Osteocyte (in vitro differentiated cells): ENCODE measurements around the gene AP3S1. TPM values are rescaled to one million over a fixed set of nuclear protein-coding genes. Genes with fewer than 3 reads are reported as not detected.

Experiments
- DNase-seq: peaks from one replicate; pipeline ENCODE4 v3.0.0; 2021; ENCODE audit warnings: mixed read lengths; ENCODE audit not compliant: unreplicated experiment; ENCODE audit errors: extremely low spot score
- H3K27ac Mint-ChIP-seq: one replicate; pipeline ENCODE4 v1.8.0; 2021; ENCODE audit warnings: mild to moderate bottlenecking, mixed read lengths; ENCODE audit not compliant: unreplicated experiment
- H3K27me3 Mint-ChIP-seq: one replicate; pipeline ENCODE4 v1.8.0; 2021; ENCODE audit warnings: mixed read lengths; ENCODE audit not compliant: unreplicated experiment
- H3K36me3 Mint-ChIP-seq: one replicate; pipeline ENCODE4 v1.8.0; 2021; ENCODE audit warnings: mixed read lengths; ENCODE audit not compliant: unreplicated experiment
- H3K4me1 Mint-ChIP-seq: one replicate; pipeline ENCODE4 v1.8.0; 2021; ENCODE audit warnings: mixed read lengths; ENCODE audit not compliant: unreplicated experiment
- H3K4me3 Mint-ChIP-seq: one replicate; pipeline ENCODE4 v1.8.0; 2021; ENCODE audit warnings: mild to moderate bottlenecking, moderate library complexity, mixed read lengths; ENCODE audit not compliant: unreplicated experiment
- H3K9me3 Mint-ChIP-seq: one replicate; pipeline ENCODE4 v1.8.0; 2021; ENCODE audit warnings: mixed read lengths; ENCODE audit not compliant: unreplicated experiment
- total RNA-seq: library from RNA; stranded (reverse); gene quantifications from 2 replicates; pipeline ENCODE4 v1.2.1, GENCODE V29; 2021
- TF ChIP-seq, protein P1 (sequence below): fragments of 200-600 bp; sonication (generic); IDR thresholded peaks from 2 replicates; pipeline ENCODE4 v1.5.0; 2021; ENCODE audit warnings: antibody characterized with exemption, mild to moderate bottlenecking, moderate library complexity

The AP3S1 gene
- total RNA-seq, 1 donor from 2014 or later, result 102 TPM

DNA sequence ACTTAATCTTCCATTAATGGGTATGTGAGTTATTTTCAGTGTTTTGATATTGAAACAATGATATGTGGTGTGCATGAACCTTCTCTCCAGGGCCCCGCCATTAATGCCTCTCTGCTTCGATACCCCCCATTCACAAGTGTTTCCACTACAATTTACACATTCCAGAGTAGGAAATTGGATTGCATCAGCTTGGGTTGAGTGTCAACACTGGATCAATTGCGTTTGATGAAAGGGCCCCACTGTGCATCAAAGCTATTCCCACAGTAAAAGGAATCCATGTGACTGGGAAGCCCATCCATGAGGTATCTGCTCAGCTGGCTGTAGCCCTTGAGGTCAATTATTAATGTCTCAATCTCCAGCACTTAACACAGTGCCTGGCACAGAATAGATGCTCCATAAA lies 102.8 kb downstream of the AP3S1 start:
- no peak for DNase-seq
- TF ChIP-seq, protein P1, sequence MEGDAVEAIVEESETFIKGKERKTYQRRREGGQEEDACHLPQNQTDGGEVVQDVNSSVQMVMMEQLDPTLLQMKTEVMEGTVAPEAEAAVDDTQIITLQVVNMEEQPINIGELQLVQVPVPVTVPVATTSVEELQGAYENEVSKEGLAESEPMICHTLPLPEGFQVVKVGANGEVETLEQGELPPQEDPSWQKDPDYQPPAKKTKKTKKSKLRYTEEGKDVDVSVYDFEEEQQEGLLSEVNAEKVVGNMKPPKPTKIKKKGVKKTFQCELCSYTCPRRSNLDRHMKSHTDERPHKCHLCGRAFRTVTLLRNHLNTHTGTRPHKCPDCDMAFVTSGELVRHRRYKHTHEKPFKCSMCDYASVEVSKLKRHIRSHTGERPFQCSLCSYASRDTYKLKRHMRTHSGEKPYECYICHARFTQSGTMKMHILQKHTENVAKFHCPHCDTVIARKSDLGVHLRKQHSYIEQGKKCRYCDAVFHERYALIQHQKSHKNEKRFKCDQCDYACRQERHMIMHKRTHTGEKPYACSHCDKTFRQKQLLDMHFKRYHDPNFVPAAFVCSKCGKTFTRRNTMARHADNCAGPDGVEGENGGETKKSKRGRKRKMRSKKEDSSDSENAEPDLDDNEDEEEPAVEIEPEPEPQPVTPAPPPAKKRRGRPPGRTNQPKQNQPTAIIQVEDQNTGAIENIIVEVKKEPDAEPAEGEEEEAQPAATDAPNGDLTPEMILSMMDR, result no peak
- H3K27ac Mint-ChIP-seq, result no peak overlapping the region
- H3K36me3 Mint-ChIP-seq, result no peaks in the 10 kb centered on the region
- no peaks in the 10 kb centered on the region for H3K9me3 Mint-ChIP-seq
- no peak overlapping the region for H3K4me3 Mint-ChIP-seq
- no peaks in the 10 kb centered on the region for H3K27me3 Mint-ChIP-seq
- peaks cover 12% of the 10 kb centered on the region for H3K4me1 Mint-ChIP-seq

DNA sequence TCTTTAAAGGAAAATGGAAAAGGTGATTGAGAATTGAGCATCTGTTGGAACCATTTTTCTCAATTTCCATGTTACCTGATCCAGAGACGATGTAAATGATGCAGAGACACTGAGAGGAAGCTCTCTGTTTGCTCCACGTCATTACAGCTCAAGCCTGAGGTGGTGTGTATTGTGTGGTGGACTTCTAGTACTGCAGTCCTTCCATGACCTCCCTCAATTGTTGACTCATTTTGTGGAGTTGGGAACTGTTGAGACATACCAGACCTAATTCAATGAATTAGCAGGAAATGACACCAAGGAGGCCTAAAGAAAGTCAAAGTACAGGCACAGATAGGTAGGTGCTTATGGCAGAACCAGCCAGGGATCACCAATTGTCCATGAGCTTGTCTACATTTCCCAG lies 104.9 kb downstream of the AP3S1 start:
- Mint-ChIP-seq H3K27ac (no peak overlapping the region), H3K4me3 (no peak overlapping the region), H3K9me3 (no peaks in the 10 kb centered on the region), H3K4me1 (peaks cover 3% of the 10 kb centered on the region), H3K36me3 (no peaks in the 10 kb centered on the region), H3K27me3 (no peaks in the 10 kb centered on the region)
- no peak for DNase-seq
- TF ChIP-seq, protein P1, result no peak

DNA sequence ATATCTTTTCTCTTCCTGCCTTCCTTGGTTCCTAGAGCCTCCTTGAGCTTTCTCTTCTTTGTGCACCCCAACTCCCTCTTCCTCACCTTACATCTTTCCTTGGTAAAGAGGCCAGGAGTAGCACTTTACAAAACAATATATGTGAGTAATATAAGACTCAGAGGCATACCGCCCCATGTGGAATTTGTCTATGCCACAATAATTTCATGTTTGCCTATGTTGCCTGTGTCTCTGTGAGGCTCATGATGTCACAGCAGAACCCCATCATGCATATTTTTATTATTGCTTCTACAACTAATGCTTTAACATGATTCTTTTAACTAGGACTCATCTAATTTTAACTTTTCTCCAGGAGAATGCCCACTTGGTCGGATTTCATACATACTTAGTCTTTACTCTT lies 105.5 kb downstream of the AP3S1 start:
- H3K27me3 Mint-ChIP-seq, result no peaks in the 10 kb centered on the region
- H3K27ac Mint-ChIP-seq, result no peak overlapping the region
- peaks cover 3% of the 10 kb centered on the region for H3K4me1 Mint-ChIP-seq
- no peak overlapping the region for H3K4me3 Mint-ChIP-seq
- TF ChIP-seq, protein P1, result no peak
- H3K36me3 Mint-ChIP-seq, result no peaks in the 10 kb centered on the region
- H3K9me3 Mint-ChIP-seq, result no peaks in the 10 kb centered on the region
- DNase-seq, result no peak

DNA sequence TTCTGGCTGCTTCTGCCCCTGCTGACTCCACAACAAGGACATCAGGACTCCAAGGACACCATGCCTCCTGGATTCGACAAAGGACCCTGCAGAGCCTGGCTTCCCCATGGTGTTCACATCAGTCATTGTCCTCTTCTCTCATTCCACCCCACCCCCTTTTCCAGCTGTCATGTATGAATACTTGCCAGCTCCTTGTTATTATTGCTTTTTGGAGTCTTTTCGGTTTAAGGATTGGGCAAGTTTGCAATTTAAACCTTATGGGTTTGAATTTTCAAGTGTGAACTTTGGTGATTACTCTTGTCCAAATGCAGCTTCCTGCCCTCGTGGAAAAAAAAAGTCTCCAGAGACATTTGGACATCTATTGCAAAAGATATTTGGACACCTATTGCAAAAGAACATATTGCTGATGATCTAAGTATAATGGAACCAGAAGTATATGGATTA lies 106.4 kb downstream of the AP3S1 start:
- no peak for DNase-seq
- no peaks in the 10 kb centered on the region for H3K36me3 Mint-ChIP-seq
- no peaks in the 10 kb centered on the region for H3K27me3 Mint-ChIP-seq
- TF ChIP-seq, protein P1, result no peak
- no peaks in the 10 kb centered on the region for H3K9me3 Mint-ChIP-seq
- H3K27ac Mint-ChIP-seq, result no peak overlapping the region
- no peak overlapping the region for H3K4me3 Mint-ChIP-seq
- H3K4me1 Mint-ChIP-seq, result peaks cover 3% of the 10 kb centered on the region

DNA sequence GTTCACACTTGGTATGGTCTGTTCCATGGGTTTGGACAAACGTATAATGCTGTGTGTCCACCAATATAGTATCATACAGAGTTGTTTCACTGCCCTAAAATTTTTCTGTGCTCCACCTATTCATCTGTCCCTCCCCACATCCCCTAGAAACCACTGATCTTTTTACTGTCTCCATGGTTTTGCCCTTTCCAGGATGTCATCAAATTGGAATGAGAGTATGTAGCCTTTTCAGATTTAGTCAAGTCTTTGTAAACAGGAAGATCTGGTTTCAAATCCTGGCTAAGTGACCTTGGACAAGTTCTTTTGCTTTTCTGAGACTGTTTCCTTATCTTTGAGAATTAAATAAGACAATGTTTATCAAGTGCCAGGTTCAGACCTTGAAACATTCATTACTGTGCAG lies 107.4 kb downstream of the AP3S1 start:
- Mint-ChIP-seq H3K4me3 (no peak overlapping the region), H3K27me3 (no peaks in the 10 kb centered on the region), H3K4me1 (peaks cover 3% of the 10 kb centered on the region), H3K36me3 (no peaks in the 10 kb centered on the region), H3K27ac (no peak overlapping the region), H3K9me3 (no peaks in the 10 kb centered on the region)
- DNase-seq, result no peak
- TF ChIP-seq, protein P1, result no peak
